Natural killer cell (primary cell): Measurements from ENCODE around the gene SMAD2. TPM values are rescaled to one million over a fixed set of nuclear protein-coding genes. Genes with fewer than 3 reads are reported as not detected.

Experiments
- ATAC-seq, 3 donors: fragments of 150-1000 bp in 2 of 3; fragments of 200-7000 bp in 1 of 3; cut with Tn5 transposase; 1 replicate in 1 of 3; 2 replicates in 2 of 3; pipeline ENCODE4 v1.10.0; 2021; ENCODE audit warnings: mild to moderate bottlenecking in 2 of 3, moderate library complexity in 2 of 3
- DNase-seq, 2 donors: peaks; one replicate each; pipeline versions ENCODE4 v3.0.0 to v3.0.0-alpha.2; 2013 to 2021; ENCODE audit warnings: mixed read lengths in 1 of 2
- H3K27ac ChIP-seq: one replicate; pipeline ENCODE4 v1.5.1; 2013; ENCODE audit warnings: mild to moderate bottlenecking, low read length
- H3K27me3 ChIP-seq: one replicate; pipeline ENCODE4 v1.6.1; 2013; ENCODE audit warnings: low read length; ENCODE audit not compliant: control insufficient read depth, insufficient read depth
- H3K36me3 ChIP-seq: one replicate; pipeline ENCODE4 v1.6.1; 2013; ENCODE audit warnings: low read length; ENCODE audit not compliant: control insufficient read depth, insufficient read depth
- H3K4me1 ChIP-seq: one replicate; pipeline ENCODE4 v1.6.1; 2013; ENCODE audit warnings: low read length; ENCODE audit not compliant: control insufficient read depth, insufficient read depth
- H3K4me3 ChIP-seq: one replicate; pipeline ENCODE4 v1.5.1; 2013; ENCODE audit warnings: low read length
- H3K9me3 ChIP-seq: one replicate; pipeline ENCODE4 v1.6.1; 2013; ENCODE audit warnings: low read length; ENCODE audit not compliant: control insufficient read depth, insufficient read depth
- H3K27ac Mint-ChIP-seq, 2 donors: one replicate each; pipeline ENCODE4 v1.8.0; 2022; ENCODE audit warnings: mild to moderate bottlenecking in 2 of 2, mixed read lengths in 2 of 2, moderate library complexity in 1 of 2
- H3K27me3 Mint-ChIP-seq, 2 donors: one replicate each; pipeline ENCODE4 v1.8.0; 2022; ENCODE audit warnings: low read depth in 2 of 2, mixed read lengths in 2 of 2
- H3K36me3 Mint-ChIP-seq: one replicate; pipeline ENCODE4 v1.8.0; 2022; ENCODE audit warnings: mixed read lengths
- H3K4me1 Mint-ChIP-seq, 2 donors: one replicate each; pipeline ENCODE4 v1.8.0; 2022; ENCODE audit warnings: mixed read lengths in 2 of 2
- H3K4me3 Mint-ChIP-seq: one replicate; pipeline ENCODE4 v1.8.0; 2022; ENCODE audit warnings: mild to moderate bottlenecking, moderate library complexity, mixed read lengths
- H3K9me3 Mint-ChIP-seq, 2 donors: one replicate each; pipeline ENCODE4 v1.8.0; 2022; ENCODE audit warnings: mixed read lengths in 2 of 2
- CTCF ChIP-seq: fragments of 200-600 bp; IDR thresholded peaks from one replicate; pipeline ENCODE4 v1.8.0; 2022; ENCODE audit warnings: antibody characterized with exemption
- WGBS: methylation state at CpG from one replicate; pipeline ENCODE4 v1.1.7; 2013; ENCODE audit warnings: missing lambda C conversion rate; ENCODE audit not compliant: insufficient coverage; 5-methylcytosine and 5-hydroxymethylcytosine counted together
- intact Hi-C: fragments of 100-400 bp; cut with micrococcal nuclease; formaldehyde crosslinking; loops from one replicate; pipeline ENCODE4 v1.14.2; 2022
- total RNA-seq, 4 donors: library from RNA; stranded (reverse); fragments of 120-200 nt in 1 of 4; gene quantifications; one replicate each; pipeline versions ENCODE4 v1.2.3 to v1.2.4, GENCODE V29; 2013 to 2022

The SMAD2 gene
- total RNA-seq, 3 donors from 2014 or later (not counting 1 experiment from before 2014, with no cell fraction given): 138 to 160 (median 148) TPM

GRCh38 chr18:47842836-47843235 is 87.6 kb downstream of the SMAD2 start:
- TF ChIP-seq CTCF: no peak
- no peaks in the 10 kb centered on the region for H3K9me3 Mint-ChIP-seq
- 100% methylated on average over 1 of the region's 1 CpG for WGBS
- H3K4me3 Mint-ChIP-seq: no peak overlapping the region
- Histone ChIP-seq H3K9me3 (no peaks in the 10 kb centered on the region), H3K4me1 (no peaks in the 10 kb centered on the region), H3K4me3 (no peak overlapping the region), H3K27ac (no peak overlapping the region), H3K36me3 (peaks cover 81% of the 10 kb centered on the region), H3K27me3 (no peaks in the 10 kb centered on the region)
- H3K4me1 Mint-ChIP-seq: peaks cover 6% of the 10 kb centered on the region in 2 donors
- intact Hi-C loops: no loop called here
- no peaks in the 10 kb centered on the region for H3K27me3 Mint-ChIP-seq
- no peak for DNase-seq
- peak overlapping the region; percentile 24 to 68 for H3K27ac Mint-ChIP-seq
- H3K36me3 Mint-ChIP-seq: peaks cover 19% of the 10 kb centered on the region
- ATAC-seq: no peak

- ATAC-seq (no peak), DNase-seq (no peak)
- intact Hi-C loops: no loop called here
- TF ChIP-seq CTCF: no peak
- H3K27me3 ChIP-seq: no peaks in the 10 kb centered on the region
- H3K4me1 ChIP-seq: no peaks in the 10 kb centered on the region
- Mint-ChIP-seq H3K36me3 (peaks cover 12% of the 10 kb centered on the region), H3K27ac (no peak overlapping the region), H3K27me3 (no peaks in the 10 kb centered on the region), H3K9me3 (no peaks in the 10 kb centered on the region), H3K4me1 (peaks cover 0 to 6% of the 10 kb centered on the region in 2 donors), H3K4me3 (no peak overlapping the region)
- H3K9me3 ChIP-seq: no peaks in the 10 kb centered on the region
- WGBS: 100% methylated on average over 3 of the region's 4 CpGs
- no peak overlapping the region for H3K27ac ChIP-seq
- H3K36me3 ChIP-seq: peaks cover 59% of the 10 kb centered on the region
- H3K4me3 ChIP-seq: no peak overlapping the region
Observed at GRCh38 chr18:47838396-47838795, 92.1 kb downstream of the SMAD2 start.

GRCh38 chr18:47832348-47832747 is 98.1 kb downstream of the SMAD2 start:
- H3K4me3 Mint-ChIP-seq: no peak overlapping the region
- no peaks in the 10 kb centered on the region for H3K27me3 ChIP-seq
- intact Hi-C loops: no loop called here
- H3K4me3 ChIP-seq: no peak overlapping the region
- H3K4me1 ChIP-seq: no peaks in the 10 kb centered on the region
- no peak for DNase-seq
- 83% methylated on average over 1 of the region's 1 CpG for WGBS
- H3K27ac Mint-ChIP-seq: peak overlapping the region in 1 of 2 donors; percentile 36
- TF ChIP-seq CTCF: no peak
- H3K27ac ChIP-seq: no peak overlapping the region
- ATAC-seq: no peak
- no peaks in the 10 kb centered on the region for H3K27me3 Mint-ChIP-seq
- peaks cover 0 to 10% of the 10 kb centered on the region in 2 donors for H3K4me1 Mint-ChIP-seq
- no peaks in the 10 kb centered on the region for H3K9me3 ChIP-seq
- H3K9me3 Mint-ChIP-seq: no peaks in the 10 kb centered on the region
- no peaks in the 10 kb centered on the region for H3K36me3 Mint-ChIP-seq
- peaks cover 12% of the 10 kb centered on the region for H3K36me3 ChIP-seq

DNA sequence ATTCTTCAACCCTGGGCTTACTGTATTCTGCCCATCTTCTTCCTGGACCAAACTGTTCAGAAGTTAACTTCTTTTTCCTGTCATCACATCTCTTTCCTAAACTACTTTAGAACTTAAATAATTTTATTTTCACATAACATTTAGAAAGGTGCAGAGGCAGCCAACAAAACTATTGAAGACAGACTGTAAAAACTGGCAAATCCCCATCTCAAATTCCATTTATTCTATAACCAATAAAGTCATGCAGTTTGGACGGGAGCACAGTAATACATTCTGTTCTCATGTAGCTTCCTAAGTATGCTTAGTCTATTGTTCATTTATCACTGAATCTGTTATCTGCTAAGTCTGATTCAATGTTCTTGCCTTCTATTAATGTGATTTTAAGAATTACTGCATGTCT is 99.1 kb downstream of the SMAD2 start:
- no peak overlapping the region for H3K4me3 Mint-ChIP-seq
- H3K4me1 Mint-ChIP-seq: peaks cover 0 to 10% of the 10 kb centered on the region in 2 donors
- H3K27ac ChIP-seq: no peak overlapping the region
- peak overlapping the region; percentile 16 to 36 for H3K27ac Mint-ChIP-seq
- TF ChIP-seq CTCF: no peak
- no peak for DNase-seq
- H3K4me1 ChIP-seq: no peaks in the 10 kb centered on the region
- peaks cover 6% of the 10 kb centered on the region for H3K36me3 ChIP-seq
- no peaks in the 10 kb centered on the region for H3K27me3 Mint-ChIP-seq
- 100% methylated on average over 1 of the region's 1 CpG for WGBS
- no peaks in the 10 kb centered on the region for H3K9me3 ChIP-seq
- no peaks in the 10 kb centered on the region for H3K36me3 Mint-ChIP-seq
- H3K27me3 ChIP-seq: no peaks in the 10 kb centered on the region
- no peaks in the 10 kb centered on the region for H3K9me3 Mint-ChIP-seq
- ATAC-seq: no peak
- intact Hi-C loops: no loop called here
- no peak overlapping the region for H3K4me3 ChIP-seq
